Activated CD4-positive, CD25-positive, alpha-beta regulatory T cell treated with anti-CD3 and anti-CD28 coated beads, Interleukin-2, amount 50 U/mL, for 16 hours (primary cell): ENCODE data around the gene ZBTB9.

Experiments used
- DNase-seq: peaks from one replicate; pipeline ENCODE4 v3.0.0-alpha.2; 2020; ENCODE audit warnings: low read depth, low spot score

The ZBTB9 gene

DNA sequence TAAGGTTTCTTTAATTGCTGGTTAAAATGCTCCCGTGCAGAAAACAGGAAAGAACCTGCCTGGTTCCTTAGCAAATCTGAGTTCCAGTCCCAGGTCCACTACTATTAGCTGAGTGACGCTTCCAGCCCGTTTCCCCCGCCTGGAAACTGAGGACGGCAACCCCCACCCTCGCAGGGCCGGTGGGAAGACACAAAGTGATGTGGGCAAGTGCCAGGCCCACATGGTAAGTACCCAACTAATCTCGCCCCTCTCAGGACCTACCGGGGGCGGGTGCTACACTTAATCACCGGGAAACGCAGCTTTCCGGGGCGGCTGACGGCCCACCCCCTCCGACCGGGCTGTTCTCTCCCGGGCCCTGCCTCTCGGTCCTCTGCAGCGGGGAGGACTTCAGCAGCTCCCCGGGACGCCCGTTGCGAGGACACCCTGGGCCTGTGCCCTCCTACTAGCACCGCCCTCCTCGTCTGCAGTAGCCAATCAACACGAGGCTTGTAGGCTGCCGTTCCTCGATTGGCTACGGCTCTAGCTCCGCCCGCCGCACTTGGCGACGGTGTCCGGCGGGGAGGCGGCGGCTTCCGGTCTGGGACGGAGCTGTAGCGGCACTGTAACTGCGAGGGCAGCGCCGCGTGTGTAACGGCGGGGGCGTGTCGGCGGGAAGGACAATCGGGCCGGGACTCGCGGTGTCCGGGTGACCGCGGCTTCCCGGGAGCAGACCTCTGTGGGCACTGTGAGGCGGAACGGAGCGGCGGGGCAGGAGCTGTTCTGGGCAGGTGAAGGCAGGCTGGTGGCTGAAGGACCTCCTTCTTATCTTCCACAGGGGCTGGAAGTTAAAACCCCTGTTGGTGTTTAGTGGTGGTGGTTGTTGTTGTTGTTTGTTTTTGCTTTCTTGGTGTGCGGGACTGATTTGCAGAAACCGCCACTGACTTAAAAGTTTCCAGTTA lies at the start of gene ZBTB9:
Gene ZBTB9 (plus strand): TSS at position 568 of the 938 bp plus-strand sequence. CDS start 525 bp downstream, outside the sequence.
- DNase-seq, result peak; percentile 89

- no peak for DNase-seq
These were observed 49.5 kb upstream of the ZBTB9 start for GRCh38 chr6:33404884-33405283.

DNA sequence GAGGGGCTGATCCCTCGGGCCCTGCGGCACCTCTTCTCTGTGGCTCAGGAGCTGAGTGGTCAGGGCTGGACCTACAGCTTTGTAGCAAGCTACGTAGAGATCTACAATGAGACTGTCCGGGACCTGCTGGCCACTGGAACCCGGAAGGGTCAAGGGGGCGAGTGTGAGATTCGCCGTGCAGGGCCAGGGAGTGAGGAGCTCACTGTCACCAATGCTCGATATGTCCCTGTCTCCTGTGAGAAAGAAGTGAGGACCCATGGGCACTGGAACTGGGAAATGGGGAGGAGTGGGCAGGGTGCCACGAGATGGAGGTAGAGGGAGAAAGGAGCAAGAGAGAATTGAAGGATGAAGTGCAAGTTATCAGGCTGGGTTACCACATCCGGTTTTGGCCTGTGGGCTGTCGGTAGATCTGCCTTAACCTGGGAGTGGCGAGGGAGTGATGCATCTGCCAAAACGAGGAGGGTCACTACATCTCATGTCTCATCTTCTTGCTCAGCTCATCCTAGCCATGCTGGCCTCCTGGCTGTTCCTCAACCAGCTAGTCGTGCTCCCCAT lies 48.9 kb upstream of the ZBTB9 start:
- no peak for DNase-seq

GRCh38 chr6:33406126-33406525 lies 48.2 kb upstream of the ZBTB9 start:
- no peak for DNase-seq

DNA sequence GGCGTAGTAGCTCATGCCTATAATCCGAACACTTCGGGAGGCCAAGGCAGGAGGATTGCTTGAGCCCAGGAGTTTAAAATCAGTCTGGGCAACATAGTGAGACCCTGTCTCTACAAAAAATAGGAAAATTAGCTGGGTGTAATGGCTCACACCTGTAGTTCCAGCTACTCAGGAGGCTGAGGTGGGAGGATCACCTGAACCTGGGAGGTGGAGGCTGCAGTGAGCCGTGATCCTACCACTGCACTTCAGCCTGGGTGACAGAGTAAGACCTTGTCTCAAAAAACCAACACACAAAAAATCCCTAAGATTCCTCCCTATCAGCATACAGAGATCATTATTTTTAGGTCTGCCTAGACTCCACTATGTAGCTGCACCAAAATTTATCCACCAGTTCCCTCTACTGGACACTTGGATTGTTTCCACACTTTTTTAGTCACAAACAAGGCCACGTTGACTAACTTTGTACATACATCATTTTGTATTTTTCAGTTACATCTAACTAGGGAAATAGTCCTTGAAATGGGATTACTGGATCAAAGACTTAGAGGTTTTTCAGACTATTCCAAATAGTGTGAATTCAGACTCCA lies 47.2 kb upstream of the ZBTB9 start:
- no peak for DNase-seq

- DNase-seq, result peak; percentile 99
These were observed 44.2 kb upstream of the ZBTB9 start for GRCh38 chr6:33410050-33410710.

- DNase-seq, result peak; percentile 58
These were observed 43.4 kb upstream of the ZBTB9 start, which contains the start of gene PHF1 for GRCh38 chr6:33410711-33411631. Gene PHF1 (plus strand): TSS chr6:33411014. CDS start chr6:33412264, 1,250 bp downstream.

GRCh38 chr6:33411632-33412005 lies 42.8 kb upstream of the ZBTB9 start:
- no peak for DNase-seq

- DNase-seq, result no peak
These were observed 42.0 kb upstream of the ZBTB9 start for GRCh38 chr6:33412140-33413009.

- DNase-seq, result no peak
These were observed 40.9 kb upstream of the ZBTB9 start for GRCh38 chr6:33413241-33414120.

- DNase-seq, result no peak
These were observed 39.6 kb upstream of the ZBTB9 start for GRCh38 chr6:33414592-33415271.

GRCh38 chr6:33415831-33416230 lies 38.5 kb upstream of the ZBTB9 start:
- no peak for DNase-seq

GRCh38 chr6:33416386-33417127 lies 37.8 kb upstream of the ZBTB9 start:
- DNase-seq, result no peak

- no peak for DNase-seq
These were observed 37.1 kb upstream of the ZBTB9 start for GRCh38 chr6:33417128-33417902.

DNA sequence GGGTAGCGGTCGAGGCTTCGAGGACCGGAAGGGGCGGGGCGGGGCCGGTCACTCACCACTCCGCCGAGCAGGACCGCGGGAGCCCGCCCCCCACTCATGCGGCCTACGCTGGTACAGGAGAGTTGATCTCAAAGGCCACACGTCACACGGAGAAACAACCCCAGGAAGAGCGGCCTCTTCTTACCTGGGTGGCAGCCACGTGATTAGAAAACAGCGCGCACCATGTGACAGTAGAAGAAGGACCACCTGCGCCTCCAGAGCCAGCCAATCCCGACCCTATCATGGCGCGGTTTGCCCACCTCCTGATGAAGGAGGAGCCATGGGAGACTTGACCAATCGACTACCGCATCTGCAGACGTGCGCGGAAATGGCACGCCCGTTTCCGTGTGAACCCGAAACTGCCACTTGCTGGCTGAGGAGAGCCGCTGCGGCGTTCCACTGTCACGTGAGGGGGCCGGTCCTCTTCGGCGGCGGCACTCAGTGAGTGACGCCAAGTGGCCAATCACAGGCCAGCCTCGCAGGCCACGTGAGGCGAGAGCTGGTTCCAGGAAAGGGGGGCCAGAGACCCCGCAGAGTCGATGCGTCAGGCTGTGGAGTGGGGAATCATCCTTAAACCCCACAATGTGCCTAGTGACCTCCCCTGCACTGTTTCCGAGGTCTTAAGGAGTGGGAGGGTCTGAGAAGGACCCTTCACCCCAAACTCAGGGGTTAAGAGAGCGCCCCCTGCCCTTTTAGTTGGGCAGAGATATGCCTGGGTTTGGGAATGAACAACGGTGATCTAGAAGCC lies 36.3 kb upstream of the ZBTB9 start, which contains the start of gene CUTA:
Gene CUTA (minus strand): TSS at position 205 of the 787 bp plus-strand sequence. CDS start 107 bp downstream, at position 98.
- DNase-seq, result peak; percentile 98
